GM12878 (cell line): ENCODE results near the gene POR. TPM values are rescaled to one million over a fixed set of nuclear protein-coding genes. Genes with fewer than 3 reads are reported as not detected.

Experiments
- BRCA1 ChIP-seq: IDR thresholded peaks from 2 replicates; pipeline ENCODE4 v1.6.1; 2011; ENCODE audit warnings: low read depth, low read length, improper control_type of control experiment
- CREM ChIP-seq: IDR thresholded peaks from 2 replicates; pipeline ENCODE4 v1.6.1; 2014; ENCODE audit warnings: antibody characterized with exemption, low read depth
- CTCF ChIP-seq, 3 experiments: IDR thresholded peaks in 2 of 3; conservative IDR thresholded peaks in 1 of 3; 2 replicates each; pipeline ENCODE4 v1.5.1; 2011; ENCODE audit warnings: low read depth in 3 of 3, low read length in 3 of 3, mild to moderate bottlenecking in 3 of 3, control low read depth in 2 of 3, moderate library complexity in 2 of 3, inconsistent platforms in 1 of 3, mixed read lengths in 1 of 3; ENCODE audit not compliant: control insufficient read depth in 2 of 3, insufficient read depth in 1 of 3; ENCODE audit errors: extremely low read depth in 1 of 3
- EGR1 ChIP-seq, 2 experiments: IDR thresholded peaks; 1 replicate in 1 of 2; 2 replicates in 1 of 2; pipeline ENCODE4 v1.6.1; 2011 to 2012; ENCODE audit warnings: low read depth in 2 of 2, low read length in 2 of 2, borderline replicate concordance in 1 of 2, mild to moderate bottlenecking in 1 of 2, moderate library complexity in 1 of 2
- ESRRA ChIP-seq: IDR thresholded peaks from 2 replicates; pipeline ENCODE4 v1.6.1; 2012; ENCODE audit warnings: mild to moderate bottlenecking, low read length, improper control_type of control experiment
- ETV6 ChIP-seq, 2 experiments: fragments of 450-650 bp in 1 of 2; IDR thresholded peaks in 1 of 2; conservative IDR thresholded peaks in 1 of 2; 2 replicates each; pipeline ENCODE4 v1.6.1; 2014; ENCODE audit warnings: antibody characterized with exemption in 1 of 2, borderline replicate concordance in 1 of 2, low read depth in 1 of 2, mild to moderate bottlenecking in 1 of 2, moderate library complexity in 1 of 2
- EZH2 ChIP-seq: IDR thresholded peaks from 2 replicates; pipeline ENCODE4 v1.6.1; 2012; ENCODE audit warnings: low read depth, mild to moderate bottlenecking, control low read depth, inconsistent platforms, low read length, borderline replicate concordance; ENCODE audit not compliant: control insufficient read depth
- HCFC1 ChIP-seq: fragments of 150-350 bp; IDR thresholded peaks from 2 replicates; pipeline ENCODE4 v1.6.1; 2014; ENCODE audit warnings: low read length
- IKZF1 ChIP-seq: fragments of 450-650 bp; conservative IDR thresholded peaks from 2 replicates; pipeline ENCODE4 v1.6.1; 2017; ENCODE audit warnings: antibody characterized with exemption, mild to moderate bottlenecking
- MAX ChIP-seq: IDR thresholded peaks from 2 replicates; pipeline ENCODE4 v1.6.1; 2012; ENCODE audit warnings: low read depth, low read length, improper control_type of control experiment
- MEF2B ChIP-seq: fragments of 450-650 bp; IDR thresholded peaks from 2 replicates; pipeline ENCODE4 v1.6.1; 2018; ENCODE audit warnings: mild to moderate bottlenecking, moderate library complexity; ENCODE audit not compliant: partially characterized antibody, poor library complexity, severe bottlenecking
- NFYB ChIP-seq: IDR thresholded peaks from 2 replicates; pipeline ENCODE4 v1.6.1; 2011; ENCODE audit warnings: low read depth, mild to moderate bottlenecking, low read length, improper control_type of control experiment, moderate library complexity; ENCODE audit not compliant: insufficient read depth
- PAX5 ChIP-seq: IDR thresholded peaks from 2 replicates; pipeline ENCODE4 v1.6.1; 2011; ENCODE audit warnings: low read depth, low read length, borderline replicate concordance
- POLR2A ChIP-seq: IDR thresholded peaks from 2 replicates; pipeline ENCODE4 v1.6.1; 2011; ENCODE audit warnings: low read depth, mild to moderate bottlenecking, low read length
- POU2F2 ChIP-seq: IDR thresholded peaks from 3 replicates; pipeline ENCODE4 v1.6.1; 2011; ENCODE audit warnings: low read depth, mild to moderate bottlenecking, low read length, borderline replicate concordance
- RB1 ChIP-seq: fragments of 450-650 bp; formaldehyde crosslinking; IDR thresholded peaks from 2 replicates; pipeline ENCODE4 v1.6.1; 2017; ENCODE audit warnings: mild to moderate bottlenecking, borderline replicate concordance
- RCOR1 ChIP-seq: conservative IDR thresholded peaks from 2 replicates; pipeline ENCODE4 v1.6.1; 2012; ENCODE audit warnings: low read depth, low read length, improper control_type of control experiment
- RFX5 ChIP-seq: IDR thresholded peaks from 2 replicates; pipeline ENCODE4 v1.6.1; 2011; ENCODE audit warnings: low read depth, low read length, improper control_type of control experiment
- SKIL ChIP-seq: fragments of 450-650 bp; IDR thresholded peaks from 2 replicates; pipeline ENCODE4 v1.6.1; 2017; ENCODE audit warnings: mild to moderate bottlenecking, low read depth, inconsistent platforms; ENCODE audit not compliant: poor library complexity, severe bottlenecking
- SREBF1 ChIP-seq: IDR thresholded peaks from 2 replicates; pipeline ENCODE4 v1.6.1; 2012; ENCODE audit warnings: mild to moderate bottlenecking, low read length
- TBL1XR1 ChIP-seq: IDR thresholded peaks from 2 replicates; pipeline ENCODE4 v1.6.1; 2012; ENCODE audit warnings: low read depth, low read length, improper control_type of control experiment
- TCF3 ChIP-seq: IDR thresholded peaks from 2 replicates; pipeline ENCODE4 v1.6.1; 2012; ENCODE audit warnings: low read depth, mild to moderate bottlenecking, low read length, borderline replicate concordance; ENCODE audit not compliant: insufficient read depth
- USF1 ChIP-seq: IDR thresholded peaks from 2 replicates; pipeline ENCODE4 v1.6.1; 2011; ENCODE audit warnings: borderline replicate concordance, low read depth, mild to moderate bottlenecking, moderate library complexity, mixed read lengths, low read length; ENCODE audit not compliant: insufficient read depth; ENCODE audit errors: extremely low read length
- YY1 ChIP-seq: IDR thresholded peaks from 2 replicates; pipeline ENCODE4 v1.6.1; 2011; ENCODE audit warnings: low read depth, mild to moderate bottlenecking, low read length
- ZZZ3 ChIP-seq: IDR thresholded peaks from 2 replicates; pipeline ENCODE4 v1.6.1; 2011; ENCODE audit warnings: low read depth; ENCODE audit not compliant: control insufficient read depth, insufficient read length
- polyA plus RNA-seq, 11 experiments: library from polyadenylated mRNA; depleted of rRNA in 4 of 11; unstranded in 6 of 11; stranded (reverse) in 5 of 11; fragments of >200 nt; fragmentation: Nextera tagmentation in 4 of 11; fragmentation: Illumina TruSeq in 1 of 11; extraction: Ambion mirVana in 4 of 11; extraction: Trizol in 1 of 11; gene quantifications; 1 replicate in 1 of 11; 2 replicates in 10 of 11; pipeline versions ENCODE4 v1.2.1 to v1.2.3, GENCODE V29; 2011 to 2016; ENCODE audit warnings: inconsistent platforms in 2 of 11, missing spikeins in 2 of 11, low read depth in 1 of 11
- total RNA-seq, 4 experiments: library from RNA; depleted of rRNA in 3 of 4; stranded (reverse); fragments of >200 nt in 3 of 4; fragmentation: Illumina TruSeq in 1 of 4; extraction: Trizol in 1 of 4; gene quantifications; 2 replicates each; pipeline versions ENCODE4 v1.2.1 to v1.2.3, GENCODE V29; 2013 to 2021

POR gene
- total and polyA plus RNA-seq, 10 of the 15 experiments (the other 5 are each of a cell fraction or from before 2014, with no cell fraction given), result 2.2 to 75.8 (median 35.9) TPM

- TF ChIP-seq USF1, result no peak
- TF ChIP-seq SREBF1, result peak; percentile 98
- no peak for TF ChIP-seq NFYB
- peak; percentile 81 for TF ChIP-seq YY1
- TF ChIP-seq POLR2A, result peak; percentile 100
- peak; percentile 52; the same call in 1 of the 2 replicates for TF ChIP-seq ESRRA
- TF ChIP-seq PAX5, result peak; percentile 69; the same call in 1 of the 2 replicates
- TF ChIP-seq RB1, result peak; percentile 92; the same call in 1 of the 2 replicates
- peak in 1 of 2 experiments; percentile 39; a peak in 1 of 4 replicates for TF ChIP-seq ETV6 (conservative IDR thresholded peaks at IDR 0.05 in 1 of 2, IDR thresholded peaks at IDR 0.05 in 1 of 2; ENCODE audit: borderline replicate concordance in 1 of 2, low read depth in 1 of 2)
- TF ChIP-seq SKIL, result no peak
- peak; percentile 89 for TF ChIP-seq IKZF1
- TF ChIP-seq BRCA1, result no peak; the same call in 1 of the 2 replicates
- peak; percentile 58; the same call in 1 of the 2 replicates for TF ChIP-seq HCFC1
- no peak for TF ChIP-seq EZH2
- peak; percentile 39 to 89 for TF ChIP-seq EGR1 (IDR thresholded peaks at IDR 0.05; ENCODE audit: borderline replicate concordance in 1 of 2, low read depth in 2 of 2, low read length in 2 of 2)
- TF ChIP-seq TBL1XR1, result 0 out of 2 replicates have a peak, but pooled peaks have one; percentile 14
- TF ChIP-seq CREM, result no peak
- no peak for TF ChIP-seq RFX5
- TF ChIP-seq RCOR1, result no peak
- TF ChIP-seq ZZZ3, result no peak
- no peak for TF ChIP-seq CTCF (IDR thresholded peaks at IDR 0.05 in 2 of 3, conservative IDR thresholded peaks at IDR 0.05 in 1 of 3; ENCODE audit: control insufficient read depth in 2 of 3, extremely low read depth in 1 of 3, insufficient read depth in 1 of 3, low read depth in 3 of 3, low read length in 3 of 3)
- TF ChIP-seq MAX, result peak; percentile 75
- peak; percentile 36 for TF ChIP-seq MEF2B
- TF ChIP-seq POU2F2, result peak; percentile 96
- TF ChIP-seq TCF3, result peak; percentile 96
These were observed at the start of gene POR (continued) for GRCh38 chr7:75914655-75915415.
